SHP77 treated with DMSO at 0.1 percent for 48 hours (cell line): ENCODE measurements around the gene STRBP.
"Not testable (repeated sequence)": the region's sequence is repeated elsewhere in the genome, so short reads cannot be mapped to it uniquely, and the experiment has no call there.

Experiments
- DNase-seq: peaks from one replicate; lab custom pipeline; 2025; lab: John Stamatoyannopoulos, UW

STRBP gene

DNA sequence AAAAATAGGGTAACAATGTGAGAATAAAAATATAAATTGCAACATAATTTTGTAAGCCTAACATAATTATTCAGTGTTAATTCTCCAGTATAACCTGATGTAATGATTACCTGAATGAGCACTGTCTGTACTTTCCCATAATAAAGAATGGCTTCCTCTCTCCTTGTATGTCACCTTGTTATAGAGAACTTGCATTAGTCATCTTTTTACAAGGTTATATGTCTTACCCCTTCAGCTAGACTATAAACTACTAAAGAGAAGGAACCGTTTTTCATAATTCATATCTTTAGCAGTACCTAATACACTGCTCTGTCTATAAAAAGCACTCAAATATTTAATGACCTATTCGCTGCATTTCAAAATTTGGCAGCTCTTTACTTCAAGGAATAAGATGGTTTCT, 19.8 kb downstream of the STRBP start:
- DNase-seq: no peak

DNA sequence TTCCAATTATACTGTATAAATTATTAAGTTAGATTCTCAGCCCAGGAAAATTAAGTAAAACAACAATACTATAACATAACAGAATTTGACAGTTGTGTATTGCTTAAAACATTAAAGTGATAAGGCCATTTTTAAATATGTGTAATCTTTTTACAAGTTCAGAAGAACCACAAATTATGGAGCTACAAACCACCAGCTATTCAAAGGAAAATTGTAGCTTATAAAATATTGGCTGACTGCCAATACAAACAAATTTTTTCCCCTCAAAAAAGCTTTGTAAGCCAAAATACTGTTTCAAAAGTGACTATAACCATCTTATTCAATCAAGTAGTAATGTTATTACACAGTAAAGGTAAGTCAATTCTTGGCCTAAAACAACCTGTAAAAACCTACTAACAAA, 21.9 kb downstream of the STRBP start:
- no peak for DNase-seq

DNA sequence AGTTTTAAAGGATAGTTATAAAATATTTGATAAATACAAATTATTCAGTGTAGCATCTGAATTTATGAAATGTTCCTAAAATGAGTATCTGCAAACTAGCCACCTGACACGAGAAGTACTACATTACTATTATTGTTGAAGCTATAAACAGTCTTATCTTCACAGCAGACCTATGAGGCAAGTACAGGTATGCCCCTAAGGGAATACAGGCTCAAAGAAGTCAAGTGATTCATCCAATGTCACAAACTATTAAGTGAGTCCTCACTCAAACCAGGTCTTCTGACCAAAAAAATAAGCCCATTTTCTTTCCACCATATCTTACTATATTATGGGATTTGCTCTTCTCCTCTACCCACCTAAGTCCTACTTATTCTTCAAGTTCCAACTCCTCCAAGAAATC, 28.7 kb downstream of the STRBP start:
- DNase-seq: no peak

DNA sequence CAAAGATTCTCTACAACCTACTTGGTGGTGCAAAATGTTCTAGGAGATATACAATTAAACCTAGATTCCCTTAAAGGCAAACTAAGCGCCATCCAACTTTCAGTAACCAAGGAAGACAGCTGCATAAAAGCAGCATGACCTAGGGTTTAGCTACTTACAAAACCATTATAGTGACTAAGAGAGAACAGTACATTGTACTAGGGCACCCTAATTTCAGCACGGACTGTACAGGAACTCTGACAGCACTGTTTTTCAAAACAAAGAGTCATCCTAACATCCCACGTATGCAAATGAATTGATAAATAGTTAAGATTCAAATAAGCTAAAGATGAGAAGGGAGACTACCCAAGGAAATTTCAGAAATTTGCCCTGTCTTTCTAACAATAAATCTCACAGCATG, 30.0 kb downstream of the STRBP start:
- DNase-seq: no peak

DNA sequence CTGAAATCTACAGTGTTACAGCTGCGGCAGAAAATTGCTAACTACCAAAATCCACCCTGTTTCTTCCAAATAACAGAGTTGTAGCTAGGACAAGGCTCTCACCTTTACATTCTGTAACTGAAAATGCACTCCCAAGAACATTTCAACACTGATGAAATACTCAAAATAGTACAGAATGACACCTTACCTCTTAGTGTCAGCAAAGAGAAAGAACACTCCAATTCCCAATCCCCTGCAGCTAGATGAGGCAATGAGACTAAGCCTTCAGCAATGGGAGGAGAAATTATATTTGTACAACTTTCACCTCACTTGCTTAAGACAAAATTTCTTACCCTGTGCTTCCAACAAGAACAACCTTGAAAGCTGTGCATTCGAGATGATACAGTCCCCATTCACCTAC, 31.2 kb downstream of the STRBP start:
- no peak for DNase-seq

DNA sequence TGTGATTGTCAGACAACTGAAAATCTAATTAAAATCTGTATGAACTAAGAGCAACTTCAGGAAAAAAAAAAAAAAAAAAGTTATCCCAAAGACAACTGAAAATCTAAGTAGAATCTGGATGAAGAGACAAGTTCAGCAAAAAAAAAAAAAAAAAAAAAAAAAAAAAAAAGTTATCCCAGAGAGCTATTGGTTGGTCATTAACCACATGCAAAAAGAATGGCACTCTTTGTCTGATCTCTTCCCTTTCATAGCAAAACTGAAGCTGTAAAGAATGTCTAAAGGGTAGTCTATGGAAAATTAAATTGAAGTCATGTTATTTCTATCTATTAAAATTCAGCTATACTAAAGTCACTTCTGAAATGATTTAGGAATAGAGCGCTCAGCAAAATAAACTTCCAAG, 32.9 kb downstream of the STRBP start:
- DNase-seq: no peak

DNA sequence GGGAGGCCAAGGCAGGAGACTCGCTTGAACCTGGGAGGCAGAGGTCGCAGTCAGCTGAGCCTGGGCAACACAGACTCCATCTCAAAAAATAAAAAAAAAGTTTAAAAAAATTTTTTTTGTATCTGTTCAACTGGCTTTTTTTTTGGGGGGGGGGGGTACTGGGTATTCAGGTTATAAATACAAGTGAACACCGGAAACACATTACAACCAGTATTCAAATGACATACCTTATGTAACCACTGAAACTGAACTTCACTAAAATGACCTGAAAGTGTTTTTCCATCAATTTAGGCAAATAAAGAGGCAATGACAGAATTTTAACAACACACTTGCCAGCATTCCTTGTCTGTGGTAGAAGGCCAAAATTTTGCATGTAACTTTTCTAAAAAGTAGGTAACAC, 33.5 kb downstream of the STRBP start:
- no peak for DNase-seq

DNA sequence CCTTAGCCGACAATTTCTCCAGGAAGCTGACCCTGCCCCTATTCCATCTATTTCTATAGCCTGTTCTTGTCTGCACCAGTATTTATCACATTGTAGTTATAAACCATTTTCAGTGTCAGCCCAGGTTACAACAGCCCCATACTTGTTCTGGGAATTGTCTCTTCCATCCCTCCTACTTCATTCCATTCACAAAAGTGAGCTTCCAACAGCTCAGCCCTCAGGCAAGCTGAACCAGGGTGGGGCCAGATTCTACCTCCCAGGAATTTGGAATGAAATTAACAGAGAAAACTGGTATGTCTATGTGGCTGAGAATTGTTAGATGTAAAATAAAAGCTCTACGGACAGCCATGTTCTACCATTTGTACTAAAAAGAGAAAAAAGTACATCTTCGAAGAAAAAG, 36.1 kb downstream of the STRBP start:
- DNase-seq: no peak

DNA sequence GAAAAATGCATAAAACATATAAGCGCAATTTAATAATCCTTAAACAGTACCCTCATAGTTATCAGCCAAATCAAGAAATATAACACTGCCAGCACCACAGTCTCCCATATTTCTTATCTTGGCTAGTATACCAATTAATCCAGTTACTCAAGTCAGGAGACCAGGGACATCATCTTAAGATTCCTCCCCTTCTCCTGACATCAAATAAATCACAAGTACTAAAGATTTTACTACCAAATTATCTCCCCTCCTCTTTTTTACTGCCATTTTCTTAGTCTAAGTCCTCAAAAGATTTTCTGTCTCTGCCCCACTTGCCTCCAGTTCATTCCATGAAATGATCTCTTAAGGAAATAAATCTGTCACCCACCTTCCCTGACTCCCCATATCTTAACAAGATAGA, 37.0 kb downstream of the STRBP start:
- no peak for DNase-seq

DNA sequence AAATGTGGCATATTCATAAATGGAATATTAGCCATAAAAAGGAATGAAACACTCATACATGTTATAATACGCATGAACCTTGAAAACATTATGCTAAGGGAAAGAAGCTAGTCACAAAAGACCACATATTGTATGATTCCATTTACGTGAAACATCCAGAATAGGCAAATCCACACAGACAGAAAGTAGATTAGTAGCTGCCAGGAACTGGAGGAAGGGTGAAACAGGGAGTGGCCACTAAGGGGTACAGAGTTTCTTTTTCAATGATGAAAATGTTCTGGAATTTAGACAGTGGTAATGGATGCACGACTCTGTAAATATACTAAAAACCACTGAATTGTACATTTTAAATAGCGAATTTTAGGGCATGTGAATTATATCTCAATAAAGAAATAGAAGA, 39.4 kb downstream of the STRBP start:
- no peak for DNase-seq

DNA sequence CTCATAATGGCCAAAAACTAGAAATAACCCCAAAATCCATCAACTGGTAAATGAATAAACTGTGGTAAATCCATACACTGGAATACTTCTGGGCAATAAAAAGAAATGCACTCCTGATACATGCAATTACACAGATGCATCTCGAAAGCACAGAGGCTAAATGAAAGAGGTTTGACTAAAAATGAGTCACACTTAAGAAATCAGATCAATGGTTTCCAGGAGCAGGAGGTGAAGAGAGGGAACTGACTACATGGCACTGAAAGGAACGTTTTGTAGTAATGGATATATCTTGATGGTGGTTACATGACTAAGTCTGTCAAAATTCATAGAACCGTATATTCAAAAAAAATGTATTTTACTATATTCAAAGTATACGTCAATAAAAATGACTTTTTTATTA, 42.4 kb downstream of the STRBP start:
- DNase-seq: no peak

DNA sequence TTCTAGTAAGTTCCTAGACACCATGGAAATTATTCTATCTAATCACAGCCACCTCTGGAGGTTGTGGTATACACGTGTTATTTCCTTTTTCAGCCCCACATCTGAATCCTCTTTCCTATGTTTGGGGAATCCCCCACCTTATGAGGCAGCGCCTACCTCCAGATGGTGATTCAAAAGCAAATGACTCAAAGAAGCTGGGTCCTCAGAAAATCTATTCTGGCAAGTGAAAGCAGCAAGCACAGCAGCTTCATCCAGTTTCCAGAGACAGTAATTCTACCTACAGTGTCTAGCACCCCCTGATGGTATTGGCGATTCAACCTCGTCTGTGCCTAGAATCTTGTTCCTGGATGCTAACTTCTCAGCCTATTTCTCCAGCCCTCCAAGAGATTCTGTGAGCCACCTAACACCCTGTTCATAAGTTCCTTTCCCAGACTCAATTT, 43.0 kb downstream of the STRBP start:
- DNase-seq: no peak

DNA sequence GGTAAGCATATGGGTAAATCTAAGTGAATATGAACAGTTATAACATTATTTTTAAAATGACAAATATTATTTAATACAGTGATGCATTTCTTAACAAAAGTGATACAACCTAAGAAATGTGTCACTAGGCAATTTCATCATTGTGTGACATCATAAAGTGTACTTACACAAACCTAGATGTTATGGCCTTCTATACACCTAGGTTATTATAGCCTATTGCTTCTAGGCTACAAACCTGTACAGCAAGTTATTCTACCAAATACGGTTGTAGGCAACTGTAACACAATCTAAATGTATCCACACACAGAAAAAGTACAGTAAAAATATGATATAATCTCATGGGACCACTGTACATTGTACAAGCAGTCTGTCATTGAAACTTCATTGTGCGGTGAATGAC, 48.3 kb downstream of the STRBP start:
- DNase-seq: no peak

DNA sequence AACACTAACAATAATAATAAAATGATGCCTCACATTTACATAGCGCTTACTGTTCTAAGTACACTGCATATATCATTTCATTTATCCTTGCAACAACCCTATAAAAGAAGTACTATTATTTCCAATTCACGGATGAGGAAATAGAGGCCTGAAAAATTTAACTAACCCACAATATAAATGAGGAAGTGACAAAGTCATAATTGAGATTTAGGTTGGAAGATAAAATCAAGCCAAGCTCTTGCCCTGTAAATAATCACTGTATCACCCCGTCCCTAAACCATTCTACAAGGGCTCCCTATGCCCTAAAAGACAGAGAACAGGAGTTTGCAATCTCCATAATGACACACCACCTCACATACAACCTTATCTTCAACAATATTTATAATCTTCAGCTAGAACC, 49.6 kb downstream of the STRBP start:
- DNase-seq: no peak

DNA sequence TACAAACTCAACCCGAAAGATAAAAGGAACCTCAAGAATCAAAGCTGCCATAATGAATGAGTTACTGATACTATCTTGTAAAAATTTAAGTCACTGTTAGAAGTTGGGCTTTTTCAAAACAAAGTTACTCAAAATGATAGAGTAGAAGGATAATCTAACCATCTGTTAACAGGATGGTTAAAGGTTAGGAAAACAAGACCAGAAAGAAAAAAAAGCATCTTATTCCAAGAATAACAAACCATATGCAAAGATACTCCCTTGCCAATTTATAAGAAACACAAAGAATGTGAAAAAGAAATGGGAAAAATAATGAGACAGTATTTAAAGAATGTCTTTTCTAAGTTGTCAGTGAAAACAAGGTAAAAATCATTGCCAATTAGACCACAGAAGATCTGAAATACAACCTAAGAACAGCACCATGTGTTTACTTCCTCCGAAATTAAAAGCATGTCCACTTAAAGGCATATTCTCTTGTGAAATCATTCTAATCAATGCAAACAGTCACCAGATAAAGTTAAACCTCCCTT, 51.2 kb downstream of the STRBP start:
- DNase-seq: no peak

DNA sequence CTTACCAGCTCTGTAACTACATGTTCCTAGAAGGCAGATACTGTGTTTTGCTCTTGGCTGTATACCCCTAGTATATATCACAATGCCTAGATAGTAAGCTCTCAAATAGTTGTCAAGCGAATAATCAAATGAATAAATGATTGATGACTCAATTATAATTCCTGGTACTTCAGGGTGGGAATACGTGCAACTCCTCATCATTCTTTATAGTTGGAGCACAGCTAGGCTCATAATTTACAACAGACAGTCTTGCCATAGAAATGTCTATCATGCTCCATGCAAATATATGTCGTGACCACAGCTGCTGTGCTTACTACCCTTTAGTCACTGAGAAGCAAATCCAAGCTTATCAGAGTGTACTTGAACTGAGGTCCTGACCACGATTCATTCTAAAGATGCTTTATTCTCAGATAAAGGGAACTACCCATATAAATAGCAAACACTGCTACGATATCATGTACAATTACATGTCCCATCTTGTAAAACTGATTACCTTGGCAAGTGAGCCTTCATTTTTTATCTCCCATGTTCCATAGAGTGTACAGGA, 52.1 kb downstream of the STRBP start:
- DNase-seq: no peak

DNA sequence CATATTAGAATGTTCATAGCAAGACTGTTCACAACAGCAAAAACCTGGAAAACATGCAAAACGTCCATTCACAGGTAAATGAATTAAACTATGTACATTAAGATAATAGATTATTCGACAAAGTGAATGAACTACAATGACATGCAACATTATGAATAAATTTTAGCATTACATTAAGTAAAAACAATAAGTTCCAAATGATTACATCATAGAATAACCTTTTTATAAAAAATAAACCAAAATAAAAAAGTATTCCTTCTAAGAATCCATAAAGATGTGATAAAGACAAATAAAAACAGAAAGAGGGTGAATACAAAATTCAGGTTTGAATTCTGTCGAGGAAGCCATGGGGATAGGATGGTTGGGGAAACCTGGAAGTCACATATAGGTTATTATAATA, 57.3 kb downstream of the STRBP start:
- DNase-seq: no peak

DNA sequence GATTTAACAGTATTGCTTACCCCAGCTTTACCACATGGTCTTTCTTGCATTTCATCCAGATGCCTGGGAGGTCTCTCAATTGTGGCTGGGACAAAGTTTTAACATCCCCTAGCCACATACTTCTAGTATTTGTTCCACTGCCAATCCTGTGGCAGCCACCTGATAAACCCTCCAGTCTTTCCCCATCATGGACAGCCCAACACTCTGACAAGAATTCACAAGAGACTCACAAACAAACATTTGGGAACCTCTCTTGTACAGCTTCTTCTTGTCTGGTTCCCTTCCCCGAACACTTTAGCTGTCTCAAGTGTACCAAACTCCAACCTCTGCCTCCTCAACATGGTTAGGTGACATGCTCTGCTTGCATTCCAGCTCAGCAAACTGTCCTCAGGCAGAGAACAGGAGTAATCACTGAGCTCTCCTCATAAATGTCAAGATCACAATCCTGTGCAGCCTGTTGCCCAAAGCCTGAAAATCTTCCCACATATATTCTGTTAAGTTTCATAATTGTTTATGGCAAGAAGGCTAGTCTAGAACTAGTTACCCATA, 59.7 kb downstream of the STRBP start:
- DNase-seq: no peak

DNA sequence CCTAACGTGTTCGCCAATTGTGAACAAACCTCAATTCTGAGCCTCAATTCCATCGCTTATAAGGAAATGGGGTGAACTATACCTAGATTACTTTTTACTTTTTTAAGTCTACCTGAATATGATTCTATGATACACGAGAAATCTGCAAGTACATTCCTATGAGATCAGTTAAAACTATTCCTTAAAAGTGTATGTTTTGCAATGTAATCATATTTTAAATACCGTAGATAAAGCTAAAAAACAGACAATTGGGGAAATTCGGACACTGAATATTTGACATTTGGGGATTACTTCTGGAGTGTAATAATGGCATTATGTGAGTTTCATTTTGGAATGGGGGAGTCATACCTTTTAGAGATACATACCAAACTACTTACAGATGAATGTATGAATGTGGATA, 62.3 kb downstream of the STRBP start:
- no peak for DNase-seq

DNA sequence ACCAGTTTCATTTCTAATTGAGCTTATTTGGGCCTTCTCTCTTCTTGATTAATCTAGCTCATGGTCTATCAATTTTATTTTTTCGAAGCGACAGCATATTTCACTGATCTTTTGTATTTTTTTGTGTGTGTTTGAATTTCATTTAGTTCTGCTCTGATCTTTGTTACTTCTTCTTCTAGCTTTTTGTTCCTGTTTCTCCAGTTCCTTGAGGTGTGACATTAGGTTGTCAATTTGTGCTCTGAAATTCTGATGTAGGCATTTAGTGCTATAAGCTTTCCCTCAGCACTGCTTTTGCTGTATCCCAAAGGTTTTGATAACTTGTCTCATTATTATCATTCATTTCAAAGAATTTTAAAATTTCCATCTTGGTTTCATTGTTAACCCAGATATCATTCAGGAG, 67.3 kb downstream of the STRBP start:
- DNase-seq: no peak

DNA sequence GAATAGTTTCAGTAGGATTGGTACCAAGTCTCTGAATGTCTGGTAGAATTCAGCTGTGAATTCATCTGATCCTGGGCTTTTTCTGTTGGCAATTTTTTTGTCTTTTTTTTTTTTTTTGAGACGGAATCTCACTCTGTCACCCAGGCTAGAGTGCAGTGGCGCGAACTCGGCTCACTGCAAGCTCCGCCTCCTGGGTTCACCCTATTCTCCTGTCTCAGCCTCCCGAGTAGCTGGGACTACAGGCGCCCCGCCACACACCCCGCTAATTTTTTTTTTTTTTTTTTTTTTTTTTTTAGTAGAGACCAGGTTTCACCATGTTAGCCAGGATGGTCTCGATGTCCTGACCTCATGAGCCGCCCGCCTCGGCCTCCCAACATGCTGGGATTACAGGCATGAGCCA, 67.9 kb downstream of the STRBP start:
- DNase-seq: not testable (repeated sequence)

DNA sequence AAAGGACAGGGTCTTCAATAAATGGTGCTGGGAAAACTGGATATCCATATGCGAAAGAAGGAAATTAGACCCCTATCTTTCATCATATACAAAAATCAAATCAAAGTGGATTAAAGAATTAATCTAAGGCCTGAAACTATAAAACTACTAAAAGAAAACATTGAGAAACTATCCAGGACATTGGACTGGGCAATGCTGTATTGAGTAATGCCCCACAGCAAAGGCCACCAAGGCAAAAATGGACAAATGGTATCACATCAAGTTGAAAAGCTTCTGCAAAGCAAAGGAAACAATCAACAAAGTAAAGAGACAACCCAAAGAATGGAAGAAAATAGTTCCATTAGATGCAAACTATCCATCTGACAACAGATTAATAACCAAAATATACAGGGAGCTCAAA, 72.3 kb downstream of the STRBP start:
- no peak for DNase-seq

DNA sequence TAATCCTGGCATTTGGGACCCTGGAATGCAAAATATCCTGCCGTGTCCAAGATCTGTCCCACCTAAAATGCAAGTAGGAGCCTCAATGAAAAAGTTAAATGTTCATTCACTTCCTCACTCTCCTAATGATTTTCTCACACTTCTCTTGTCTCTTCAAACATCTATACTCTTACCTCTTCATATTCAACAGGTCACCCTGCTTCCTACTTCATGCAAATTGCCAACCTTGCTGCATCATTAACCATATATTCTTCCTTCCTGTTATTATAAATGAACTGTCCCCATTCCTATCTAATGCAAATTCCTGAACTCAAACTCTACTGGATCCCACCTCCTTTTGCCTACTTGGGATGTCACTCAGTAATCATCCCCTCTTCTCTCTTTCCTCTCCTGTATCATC, 74.4 kb downstream of the STRBP start:
- DNase-seq: no peak

DNA sequence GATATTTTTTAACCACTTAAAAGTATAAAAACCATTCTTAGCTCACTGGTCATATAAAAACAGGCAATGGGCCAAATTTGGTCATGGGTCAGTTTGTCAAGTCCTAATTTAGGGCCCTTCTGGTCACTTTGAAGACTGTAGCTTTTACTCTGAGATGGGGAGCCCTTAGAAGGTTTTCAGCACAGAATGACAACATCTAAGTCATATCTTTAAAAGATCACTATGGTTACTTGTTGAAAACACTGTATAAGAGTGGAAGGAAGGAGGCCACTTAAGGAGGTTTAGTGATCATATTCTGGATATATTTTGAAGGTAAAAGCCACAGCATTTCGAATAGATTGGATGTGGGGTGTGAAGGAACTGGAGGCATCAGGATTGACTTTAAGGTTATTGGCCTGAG, 76.7 kb downstream of the STRBP start:
- DNase-seq: no peak

DNA sequence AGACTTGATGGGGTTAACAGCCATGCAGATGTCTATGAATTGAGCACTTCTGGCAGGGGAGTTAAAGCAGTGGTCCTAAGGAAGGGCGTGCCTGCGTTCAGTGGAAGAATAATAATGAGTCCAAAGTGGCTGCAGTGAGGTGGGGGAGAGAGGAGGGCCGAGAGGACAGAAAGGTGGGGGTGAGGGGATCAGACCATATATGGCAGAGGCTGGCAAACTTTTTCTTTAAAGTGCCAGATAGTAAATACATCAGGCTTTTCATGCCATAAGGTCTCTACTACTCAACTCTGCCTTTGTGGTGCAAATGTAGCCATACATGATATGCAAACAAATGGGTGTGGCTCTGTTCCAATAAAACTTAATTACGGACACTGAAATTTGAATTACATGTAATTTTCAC, 77.1 kb downstream of the STRBP start:
- DNase-seq: no peak
